Astrocyte of the spinal cord (primary cell): ENCODE data around the gene FAM221B.
A peak's percentile ranks its signal among the peaks of the same experiment; 100 is the strongest.

Experiments
- DNase-seq: peaks from one replicate; pipeline ENCODE4 v3.0.0; 2011; ENCODE audit warnings: low read depth, low spot score
- H3K4me3 ChIP-seq: 2 replicates; pipeline ENCODE4 v1.5.1; 2011; ENCODE audit warnings: low read depth, mild to moderate bottlenecking, low read length, moderate library complexity
- CTCF ChIP-seq: IDR thresholded peaks from 2 replicates; pipeline ENCODE4 v1.5.1; 2012; ENCODE audit warnings: low read depth, mild to moderate bottlenecking, low read length, inconsistent platforms
- in situ Hi-C: cut with HindIII; loops from 2 replicates; pipeline ENCODE4 v1.10.0; 2017; ENCODE audit warnings: low sequenced_read_pairs

Gene FAM221B

DNA sequence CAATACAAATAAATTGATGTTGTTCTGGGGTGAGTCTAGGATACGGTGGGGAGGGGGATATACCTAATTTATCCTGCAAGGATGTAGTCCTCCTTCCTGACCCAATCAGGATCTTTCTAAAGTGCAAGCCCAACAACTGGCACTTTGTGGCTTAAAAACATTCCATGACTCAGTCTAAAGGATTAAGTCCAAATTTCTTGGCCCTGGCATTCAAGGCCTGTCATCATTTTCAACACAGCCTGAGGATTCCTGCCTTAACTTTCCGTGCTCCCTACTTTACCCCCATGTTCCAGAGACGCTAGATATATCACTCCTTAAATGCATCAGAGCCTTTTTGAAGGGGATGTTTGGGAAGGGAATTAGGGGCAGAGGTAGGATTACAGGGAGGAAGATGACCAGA lies 1.0 kb downstream of the FAM221B start:
- no peak for TF ChIP-seq CTCF
- DNase-seq = peak; percentile 40
- H3K4me3 ChIP-seq = no peak overlapping the region
- in situ Hi-C loops = no loop called here

DNA sequence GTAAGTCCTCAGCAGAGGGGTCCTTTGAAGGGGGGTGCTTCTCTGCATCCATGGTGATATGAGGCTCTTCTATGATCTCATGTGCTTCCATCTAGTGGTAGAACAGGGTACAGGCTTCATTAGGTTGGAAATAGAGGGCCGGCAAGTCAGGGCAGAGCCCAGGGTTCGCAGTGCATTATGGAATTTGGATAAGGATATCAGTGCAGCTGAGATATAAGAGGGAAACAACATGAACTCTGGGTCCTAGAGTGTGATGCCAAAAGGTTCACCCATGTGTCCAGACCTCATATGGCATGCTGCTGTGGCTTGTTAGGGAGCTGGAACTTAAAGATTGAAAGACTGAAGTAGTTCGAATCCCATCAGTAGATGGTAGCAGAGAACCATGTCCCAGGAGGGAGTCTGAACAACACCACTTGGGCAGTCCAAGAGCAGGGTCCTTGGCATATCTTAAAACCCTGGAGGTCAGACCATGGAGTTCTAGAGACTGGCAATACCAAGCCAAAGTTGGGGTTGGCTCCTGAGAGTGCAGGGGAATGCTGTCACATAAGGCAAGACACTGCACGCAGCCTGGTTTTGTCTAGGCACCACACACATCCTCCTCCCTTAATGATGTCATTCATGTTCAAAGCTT lies 2.3 kb downstream of the FAM221B start:
- no peak overlapping the region for H3K4me3 ChIP-seq
- TF ChIP-seq CTCF = peak; percentile 82
- in situ Hi-C loops = no loop called here
- peak; percentile 81 for DNase-seq

DNA sequence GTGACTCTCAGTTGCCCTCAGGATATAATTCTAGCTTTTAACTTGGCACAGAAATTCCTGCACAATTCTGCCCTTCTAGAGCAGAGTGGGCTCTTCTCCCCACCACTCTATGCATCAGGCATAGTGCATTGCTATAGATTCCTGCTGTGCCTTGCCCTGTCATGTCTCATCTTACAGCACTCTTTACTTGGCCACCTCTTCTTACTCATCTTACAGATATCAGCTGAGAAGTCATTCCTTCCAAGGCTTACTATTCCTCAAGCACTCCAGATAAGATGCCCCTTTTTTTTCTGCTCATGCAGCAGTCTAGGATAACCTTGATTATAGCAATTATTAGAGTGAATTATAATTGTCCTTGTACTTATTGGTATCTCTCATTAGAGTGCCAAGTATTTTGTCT lies 5.6 kb downstream of the FAM221B start:
- DNase-seq = no peak
- in situ Hi-C loops = no loop called here
- TF ChIP-seq CTCF = no peak

GRCh38 chr9:35820076-35820475 lies 8.5 kb downstream of the FAM221B start:
- no peak for TF ChIP-seq CTCF
- in situ Hi-C loops = no loop called here
- DNase-seq = peak; percentile 56
- H3K4me3 ChIP-seq = no peak overlapping the region

More for the DNA sequence above, 5.6 kb downstream of the FAM221B start:
- no peak overlapping the region for H3K4me3 ChIP-seq

DNA sequence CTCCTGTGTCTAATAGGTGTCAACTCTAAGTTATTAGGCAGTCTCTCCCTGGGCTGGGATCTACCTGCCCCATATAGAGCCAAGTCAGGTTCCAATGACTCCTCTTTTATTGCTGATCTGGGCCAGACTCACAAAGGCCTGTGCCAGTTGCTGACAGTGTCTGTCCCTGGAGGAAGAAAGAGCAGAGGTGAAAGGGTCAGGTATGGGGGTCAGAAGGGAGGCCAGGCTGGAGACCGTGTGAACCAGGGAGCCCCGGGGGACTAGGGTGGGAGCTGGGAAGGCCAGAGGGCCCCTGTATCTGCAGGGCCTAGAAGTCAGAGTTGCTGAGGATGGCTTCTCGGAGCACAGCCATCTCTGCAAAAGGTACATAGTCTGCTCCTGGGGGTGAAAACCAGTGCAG lies 10.2 kb downstream of the FAM221B start:
- no peak overlapping the region for H3K4me3 ChIP-seq
- in situ Hi-C loops = no loop called here
- no peak for DNase-seq
- TF ChIP-seq CTCF = no peak

GRCh38 chr9:35816708-35817107 lies 11.8 kb downstream of the FAM221B start:
- no peak for DNase-seq
- H3K4me3 ChIP-seq = no peak overlapping the region
- in situ Hi-C loops = no loop called here
- no peak for TF ChIP-seq CTCF
